ENCODE results near the gene MDP1. TPM values are rescaled to one million over a fixed set of nuclear protein-coding genes. Genes with fewer than 3 reads are reported as not detected.
A peak's percentile ranks its signal among the peaks of the same experiment; 100 is the strongest.
"Not testable (repeated sequence)": the region's sequence is repeated elsewhere in the genome, so short reads cannot be mapped to it uniquely, and the experiment has no call there.

The MDP1 gene
- total RNA-seq, 1 donor from 2014 or later = 3.9 TPM

DNA sequence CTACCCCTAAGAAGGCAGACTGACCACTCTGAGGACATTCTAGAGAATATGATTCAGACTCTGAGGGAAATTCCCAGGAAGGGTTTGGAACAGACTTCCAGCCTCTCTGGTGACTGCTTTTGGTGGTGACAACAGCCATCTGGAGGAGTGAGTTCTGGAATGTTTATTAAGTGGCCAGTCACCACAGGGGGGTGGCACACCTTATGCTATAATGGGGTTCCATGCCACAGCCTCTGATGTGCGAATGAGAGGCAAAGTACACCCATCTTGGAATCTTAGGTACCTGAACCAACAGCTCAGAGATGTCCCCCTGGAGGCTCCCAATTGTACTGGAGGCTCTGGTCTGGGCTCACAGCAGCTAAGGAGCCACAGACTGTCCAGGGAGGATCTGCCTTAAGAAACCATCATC is 36.0 kb upstream of the MDP1 start:
- DNase-seq (ENCODE audit: low spot score) = no peak

DNA sequence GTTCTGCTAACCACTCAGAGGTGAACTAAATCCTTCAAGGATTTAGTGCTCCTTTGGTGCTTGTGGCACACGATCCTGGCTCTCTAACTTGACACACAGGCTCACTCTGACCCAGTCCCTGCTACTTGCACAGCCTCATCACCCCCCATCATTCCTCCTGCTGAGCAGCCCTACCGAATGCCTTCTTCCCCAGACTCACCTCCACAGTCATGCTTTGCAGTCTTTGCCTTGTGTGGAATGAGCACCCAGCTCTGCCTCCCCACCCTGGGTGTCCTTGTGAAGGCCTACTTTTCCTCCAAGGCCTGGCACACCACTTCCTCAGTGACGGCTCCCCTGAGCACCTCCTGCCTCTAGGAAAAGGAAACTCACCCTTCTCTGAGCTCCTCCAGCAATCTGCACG is 34.5 kb upstream of the MDP1 start:
- no peak for DNase-seq (ENCODE audit: low spot score)

DNA sequence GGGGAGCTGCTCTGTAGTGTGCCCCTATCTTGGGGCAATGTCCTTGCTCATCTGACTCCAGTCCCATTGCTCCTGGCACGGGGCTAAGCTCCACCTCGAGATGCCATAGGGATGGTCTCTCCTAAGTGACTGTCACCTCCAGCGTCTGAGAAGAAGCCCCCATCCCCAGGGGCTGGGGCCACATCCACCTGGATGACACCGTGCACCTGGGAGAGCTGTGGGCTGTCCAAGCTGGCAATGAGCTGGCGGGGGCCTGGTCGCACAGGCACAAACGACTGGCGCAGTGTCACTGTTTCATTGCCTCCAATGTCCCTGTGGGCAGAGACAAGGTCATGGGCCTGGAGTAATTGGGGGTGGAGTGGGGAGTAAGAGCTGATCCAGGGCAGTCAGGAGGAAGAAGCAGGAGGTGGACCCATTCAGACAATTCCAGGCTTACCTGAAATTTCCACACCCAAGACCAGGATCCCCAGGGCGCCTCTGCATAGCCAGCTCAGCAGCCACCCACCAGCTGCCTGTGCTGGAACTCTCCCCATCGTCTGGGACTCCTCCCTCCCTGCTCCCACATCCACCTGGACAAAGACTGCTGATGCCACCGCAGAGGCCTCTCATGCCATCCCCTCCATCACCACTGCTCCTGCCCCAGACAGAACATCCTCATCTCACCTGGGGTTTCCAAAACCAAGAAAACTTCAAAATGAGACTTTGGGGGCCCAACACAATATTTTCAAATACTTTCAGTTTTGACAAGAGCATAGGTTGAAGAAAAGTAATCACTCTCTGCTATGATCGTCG is 33.6 kb upstream of the MDP1 start:
- no peak for DNase-seq (ENCODE audit: low spot score)

DNA sequence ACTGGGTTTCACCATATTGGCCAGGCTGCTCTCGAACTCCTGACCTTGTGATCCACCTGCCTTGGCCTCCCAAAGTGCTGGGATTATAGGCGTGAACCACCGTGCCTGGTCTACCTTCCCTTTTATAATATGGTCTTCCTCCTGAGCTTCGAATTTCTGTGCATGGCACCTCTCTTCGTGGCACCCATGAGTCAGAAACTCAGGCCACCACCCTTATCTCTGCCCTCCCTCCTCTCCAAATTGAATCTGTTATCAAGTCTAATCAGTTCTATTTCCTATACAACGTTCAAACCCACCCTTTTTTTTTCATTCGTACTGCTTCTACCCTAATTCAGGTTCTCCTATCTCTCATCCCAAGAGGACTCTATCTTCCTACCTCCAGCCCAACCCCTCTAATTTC is 31.6 kb upstream of the MDP1 start:
- no peak for DNase-seq (ENCODE audit: low spot score)

DNA sequence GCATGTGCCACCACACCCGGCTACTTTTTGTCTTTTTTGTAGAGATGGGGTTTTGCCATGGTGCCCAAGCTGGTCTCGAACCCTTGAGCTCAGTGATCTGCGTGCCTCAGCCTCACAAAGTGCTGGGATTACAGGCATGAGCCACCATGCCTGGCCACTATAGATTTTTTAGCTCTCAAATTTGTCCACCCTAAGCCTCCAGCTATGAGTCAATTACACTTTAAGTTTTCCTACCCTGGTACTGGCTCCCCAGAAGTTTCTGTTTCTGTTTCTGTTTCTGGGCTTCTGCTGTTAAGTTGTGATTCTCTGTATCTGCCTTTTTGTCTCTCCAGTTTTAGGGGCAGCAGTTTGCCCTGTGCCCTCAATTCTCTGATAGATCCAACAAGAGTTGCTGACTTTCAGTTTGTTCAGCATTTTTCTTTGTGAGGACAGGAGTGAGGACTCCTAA is 30.9 kb upstream of the MDP1 start:
- no peak for DNase-seq (ENCODE audit: low spot score)

DNA sequence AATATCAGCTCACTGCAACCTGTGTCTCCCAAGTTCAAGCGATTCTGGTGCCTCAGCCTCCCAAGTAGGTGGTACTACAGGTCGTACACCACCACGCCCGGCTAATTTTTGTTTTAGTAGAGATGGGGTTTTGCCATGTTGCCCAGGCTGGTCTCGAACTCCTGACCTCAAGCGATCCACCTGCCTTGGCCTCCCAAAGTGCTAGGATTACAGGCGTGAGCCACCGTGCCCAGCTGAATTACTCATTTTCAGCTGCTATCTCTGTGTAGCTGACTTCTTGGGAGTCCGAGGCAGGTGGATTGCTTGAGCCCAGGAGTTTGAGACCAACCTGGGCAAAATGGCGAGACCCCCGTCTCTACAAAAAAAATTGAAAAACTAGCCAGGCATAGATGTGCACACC is 29.5 kb upstream of the MDP1 start:
- DNase-seq (ENCODE audit: low spot score) = not testable (repeated sequence)

DNA sequence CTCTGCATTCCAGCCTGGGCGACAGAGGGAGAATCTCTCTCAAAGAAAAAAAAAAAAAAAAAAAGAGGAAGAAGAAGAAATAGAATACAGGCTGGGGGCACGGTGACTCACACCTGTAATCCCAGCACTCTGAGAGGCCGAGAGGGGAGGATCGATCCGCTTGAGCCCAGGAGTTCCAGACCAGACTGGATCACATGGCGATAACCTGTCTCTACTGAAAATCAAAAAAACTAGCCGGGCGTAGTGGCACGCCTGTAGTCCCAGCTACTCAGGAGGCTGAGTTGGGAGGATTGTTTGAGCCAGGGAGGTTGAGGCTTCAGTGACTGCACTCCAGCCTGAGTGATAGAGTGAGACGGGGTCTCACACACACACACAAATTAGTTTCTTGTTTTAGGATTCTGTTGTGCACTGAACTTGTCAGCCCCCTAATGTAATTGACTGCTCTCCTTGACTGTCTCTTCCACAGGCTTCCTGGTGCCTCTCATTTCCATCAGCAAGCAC is 27.5 kb upstream of the MDP1 start:
- DNase-seq (ENCODE audit: low spot score) = no peak

DNA sequence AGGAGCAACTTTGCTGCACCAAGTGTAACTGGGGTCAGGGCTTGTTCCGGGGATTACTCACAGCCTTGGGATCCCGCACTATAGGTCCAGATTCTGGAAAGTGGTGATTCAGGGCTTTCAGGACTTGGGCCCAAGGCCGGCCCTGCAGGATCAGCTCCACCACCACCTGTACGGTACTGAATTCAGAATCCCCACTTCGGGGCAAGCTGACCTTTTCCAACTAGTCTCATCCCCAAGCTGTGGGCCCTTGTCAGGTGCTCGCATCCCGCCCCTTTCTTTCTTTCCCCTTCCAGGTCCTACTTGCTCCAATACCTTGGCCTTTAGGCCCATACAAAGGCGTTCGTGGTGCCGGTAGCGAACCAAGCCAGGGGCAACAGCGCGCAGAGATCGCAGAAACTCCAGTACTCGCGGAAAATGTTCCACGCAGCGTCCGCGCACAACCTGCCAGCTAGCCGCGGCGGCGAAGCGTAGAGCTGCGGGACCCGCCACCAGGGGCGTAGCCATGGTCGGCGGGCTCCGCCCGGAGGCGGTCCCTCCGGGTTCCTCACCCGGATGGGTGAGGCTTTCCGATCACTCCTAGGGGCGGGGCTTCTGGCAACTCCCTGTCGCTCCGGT is 26.1 kb upstream of the MDP1 start:
- DNase-seq (ENCODE audit: low spot score) = peak; percentile 98

DNA sequence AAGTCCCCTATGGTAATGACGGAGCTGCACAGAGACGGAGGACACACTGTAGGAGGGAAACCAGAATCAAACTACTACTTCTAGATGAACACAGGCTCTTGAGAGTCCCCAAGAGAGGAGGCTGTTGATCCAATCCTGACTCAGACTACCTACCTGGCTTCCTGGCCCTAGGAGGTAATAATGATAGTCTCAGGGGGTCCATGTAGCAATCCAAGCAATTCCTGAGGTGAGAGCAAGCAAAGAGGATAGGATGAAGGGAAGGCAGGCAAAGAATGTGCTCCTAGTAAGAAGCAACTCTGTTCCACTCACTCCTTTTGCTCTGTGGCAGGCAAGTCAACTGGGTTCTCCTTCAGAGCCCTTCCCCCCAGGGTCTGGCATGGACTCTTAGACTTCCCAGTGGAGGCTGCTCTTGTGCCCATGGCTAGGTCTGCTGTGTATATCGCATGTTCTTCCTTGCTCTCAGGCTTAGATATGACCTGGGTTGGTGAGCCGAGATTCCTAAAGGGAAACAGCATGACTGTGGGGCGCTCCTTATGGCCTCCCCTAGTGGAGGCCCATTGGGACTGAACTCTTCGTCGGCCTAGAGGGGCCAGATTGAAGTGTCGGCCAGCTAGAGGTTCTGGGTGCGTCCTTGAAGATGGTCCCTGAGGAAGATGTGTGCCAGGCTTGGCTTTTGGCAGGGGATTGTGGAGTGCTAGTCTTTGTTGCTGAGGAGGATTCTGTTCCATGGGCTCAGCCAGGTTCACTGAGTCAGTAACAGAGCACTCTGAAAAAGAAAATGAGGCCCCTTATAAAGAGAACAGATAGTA is 24.4 kb upstream of the MDP1 start:
- DNase-seq (ENCODE audit: low spot score) = no peak

DNA sequence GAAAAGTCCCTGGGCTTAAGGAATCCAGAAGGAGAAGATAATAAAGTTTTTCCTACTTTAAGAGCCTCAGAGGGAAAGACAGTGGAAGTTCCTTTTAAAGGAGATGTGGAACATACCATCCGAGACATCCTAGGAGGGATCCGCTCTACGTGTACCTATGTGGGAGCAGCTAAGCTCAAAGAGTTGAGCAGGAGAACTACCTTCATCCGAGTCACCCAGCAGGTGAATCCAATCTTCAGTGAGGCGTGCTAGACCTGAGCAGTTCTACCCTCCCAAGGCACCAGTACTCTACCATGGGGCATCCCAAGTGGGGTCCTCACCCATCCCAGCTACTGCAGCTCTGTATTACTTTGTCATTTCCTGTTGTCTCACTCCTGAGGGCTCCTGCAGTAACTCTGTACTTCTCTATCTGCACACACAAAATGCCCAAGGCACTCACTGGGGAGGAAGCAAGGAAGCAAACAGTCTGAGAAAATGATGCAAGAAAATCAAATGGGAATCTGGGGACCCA is 22.7 kb upstream of the MDP1 start:
- DNase-seq (ENCODE audit: low spot score) = no peak

DNA sequence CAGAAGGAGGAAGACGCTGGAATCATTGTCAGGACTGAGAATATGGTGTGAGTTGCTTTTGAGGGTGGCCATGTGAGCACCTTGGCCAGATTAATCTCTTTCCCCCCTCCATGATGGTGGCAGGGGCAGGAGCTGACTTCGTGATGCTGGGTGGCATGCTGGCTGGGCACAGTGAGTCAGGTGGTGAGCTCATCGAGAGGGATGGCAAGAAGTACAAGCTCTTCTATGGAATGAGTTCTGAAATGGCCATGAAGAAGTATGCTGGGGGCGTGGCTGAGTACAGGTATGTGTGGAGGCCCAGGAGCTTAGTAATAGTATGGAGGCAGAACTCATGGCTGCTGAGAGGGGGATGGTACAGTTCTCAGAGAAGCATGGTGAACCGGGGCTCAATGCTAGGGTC is 22.3 kb upstream of the MDP1 start:
- no peak for DNase-seq (ENCODE audit: low spot score)

DNA sequence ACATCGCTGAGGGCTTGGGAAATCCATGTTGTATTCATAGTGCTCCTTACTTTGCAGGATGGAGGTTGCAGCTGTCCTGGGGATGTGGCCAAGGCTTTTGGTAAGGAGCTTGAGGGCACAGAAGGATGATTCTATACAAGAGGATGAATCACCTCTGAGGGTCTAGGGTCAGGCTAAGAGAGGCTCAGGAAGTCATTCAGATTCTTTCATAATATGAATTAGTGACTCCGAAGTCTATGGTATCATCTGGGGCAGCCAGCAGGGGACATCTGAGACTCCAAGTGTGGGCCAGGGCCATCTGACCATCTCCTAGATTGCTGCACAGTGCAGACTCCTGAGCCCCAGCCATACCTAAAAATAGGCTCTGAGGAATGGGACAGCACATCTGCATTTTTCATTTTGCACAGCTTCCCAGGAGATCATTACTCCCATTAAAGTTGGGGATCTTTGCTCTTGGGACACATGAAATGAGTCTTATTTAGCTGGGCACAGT is 21.6 kb upstream of the MDP1 start:
- DNase-seq (ENCODE audit: low spot score) = no peak

DNA sequence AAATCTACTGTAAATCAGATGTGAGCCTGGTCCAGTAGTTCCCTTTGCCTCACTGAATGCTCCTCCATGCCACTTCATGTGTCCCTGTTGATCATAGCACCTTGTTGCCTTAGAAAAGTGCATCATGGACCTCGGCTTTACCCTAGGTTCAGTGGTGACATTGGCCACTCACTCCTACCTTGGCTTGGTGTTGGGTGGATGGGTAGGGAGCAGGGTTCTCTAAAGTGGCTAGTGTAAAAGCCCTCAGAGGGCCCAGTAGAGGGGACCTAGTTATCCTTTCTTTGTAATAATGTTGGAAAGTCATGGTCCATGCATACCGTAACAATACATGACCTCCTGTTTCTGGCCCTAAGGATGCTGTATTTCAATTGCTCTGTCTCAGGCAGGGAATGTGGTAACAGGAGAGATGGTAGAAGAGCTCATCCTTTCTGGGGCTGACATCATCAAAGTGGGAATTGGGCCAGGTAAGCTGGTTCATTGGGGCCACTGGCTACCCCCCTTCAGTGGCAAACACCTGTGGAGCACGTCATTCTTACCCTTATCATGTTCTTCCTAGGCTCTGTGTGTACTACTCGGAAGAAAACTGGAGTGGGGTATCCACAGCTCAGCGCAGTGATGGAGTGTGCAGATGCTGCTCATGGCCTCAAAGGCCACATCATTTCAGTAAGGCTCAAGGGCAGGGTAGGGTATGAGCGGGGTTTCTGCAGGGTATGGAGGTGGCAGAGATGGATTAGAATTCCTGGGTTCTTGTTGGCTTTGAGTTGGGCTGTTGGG is 21.0 kb upstream of the MDP1 start:
- no peak for DNase-seq (ENCODE audit: low spot score)

DNA sequence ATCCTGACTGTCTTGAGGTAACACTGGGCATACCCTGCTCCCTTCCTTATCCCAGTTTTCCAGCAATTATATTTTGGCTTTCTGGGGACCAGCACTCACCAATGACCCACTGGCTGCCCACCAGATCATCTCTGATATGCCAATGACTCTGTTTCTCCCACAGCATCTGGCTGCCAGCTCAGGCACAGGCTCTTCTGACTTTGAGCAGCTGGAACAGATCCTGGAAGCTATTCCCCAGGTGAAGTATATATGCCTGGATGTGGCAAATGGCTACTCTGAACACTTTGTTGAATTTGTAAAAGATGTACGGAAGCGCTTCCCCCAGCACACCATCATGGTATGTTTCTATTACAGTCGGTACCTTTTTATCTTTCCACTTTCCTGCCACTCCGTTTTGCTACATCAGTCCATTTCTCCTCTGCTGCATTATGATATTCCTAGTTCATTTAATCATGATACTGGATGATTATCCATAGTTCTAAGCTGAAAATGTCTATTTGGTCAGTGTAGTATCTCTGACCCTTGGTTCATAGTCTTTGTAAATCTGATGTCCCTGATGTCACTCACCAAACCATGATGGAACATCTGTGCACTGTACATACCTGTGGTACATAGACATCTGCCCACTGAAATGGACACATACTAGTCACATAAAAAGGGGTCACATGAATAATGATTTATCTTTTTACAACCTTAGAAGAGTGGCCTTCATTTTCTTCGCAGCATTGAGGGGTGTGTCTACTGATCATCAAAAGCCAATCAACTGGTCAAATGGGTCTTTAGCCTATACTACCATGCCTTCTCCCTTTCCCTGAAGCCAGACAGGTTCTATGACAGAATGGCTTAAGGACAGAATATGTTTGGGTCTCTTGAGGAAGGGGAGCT is 20.2 kb upstream of the MDP1 start:
- DNase-seq (ENCODE audit: low spot score) = no peak

DNA sequence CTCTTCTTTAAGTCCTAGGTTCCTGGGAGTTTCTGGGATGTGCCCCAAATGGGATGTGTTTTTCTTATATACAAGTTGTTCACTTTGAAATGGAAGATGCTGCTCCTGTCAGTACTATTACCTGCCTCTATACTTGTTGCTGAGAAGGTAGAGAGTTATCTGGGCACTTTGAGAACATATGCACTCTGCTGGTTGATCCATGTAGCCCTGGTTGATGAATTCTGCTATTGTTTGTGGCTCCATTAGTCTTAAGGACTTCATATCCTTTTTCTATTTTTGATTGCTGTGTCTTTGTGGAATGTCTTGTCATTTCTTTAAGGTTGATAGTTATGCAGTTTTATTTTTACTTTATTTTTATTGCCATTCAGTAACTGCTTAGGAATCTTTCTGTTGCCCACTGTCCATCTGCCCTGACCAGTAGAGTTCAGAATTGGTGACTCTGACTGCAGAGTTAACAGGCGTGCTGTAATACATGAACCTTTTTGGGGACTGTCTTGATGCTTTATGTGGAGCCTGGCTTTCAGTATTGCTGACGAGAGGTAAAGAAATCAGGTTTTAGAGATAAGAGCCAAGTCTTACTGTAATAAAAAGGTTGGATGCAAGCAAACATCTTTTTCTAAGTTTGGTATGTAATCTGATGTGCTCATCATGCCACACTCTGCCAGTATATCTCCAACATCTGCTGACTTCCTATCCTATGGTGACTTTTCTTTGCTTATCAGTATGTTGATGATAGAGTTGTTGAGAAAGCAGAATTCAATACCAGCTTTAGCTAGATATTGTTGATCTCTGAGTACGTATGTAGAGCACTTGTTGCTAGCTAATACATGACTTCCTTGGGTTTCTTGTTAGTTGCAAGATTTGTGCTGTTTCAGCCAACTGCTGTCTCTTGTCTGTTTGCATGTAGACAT is 18.5 kb upstream of the MDP1 start:
- no peak for DNase-seq (ENCODE audit: low spot score)

DNA sequence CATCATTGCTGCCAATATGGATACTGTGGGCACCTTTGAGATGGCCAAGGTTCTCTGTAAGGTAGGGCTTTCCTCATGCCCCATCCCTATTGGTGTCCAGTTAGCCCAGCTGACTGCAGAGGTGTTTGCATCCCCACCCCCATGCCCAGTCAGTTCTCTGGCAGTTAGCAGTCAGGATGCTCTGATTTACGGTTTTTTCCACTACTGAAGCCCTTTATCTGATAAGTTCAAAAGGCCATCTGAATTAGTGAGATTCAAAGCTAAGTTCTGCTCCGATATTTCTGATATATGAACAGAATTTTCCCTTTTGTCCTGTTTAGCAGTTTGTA is 17.6 kb upstream of the MDP1 start:
- no peak for DNase-seq (ENCODE audit: low spot score)

DNA sequence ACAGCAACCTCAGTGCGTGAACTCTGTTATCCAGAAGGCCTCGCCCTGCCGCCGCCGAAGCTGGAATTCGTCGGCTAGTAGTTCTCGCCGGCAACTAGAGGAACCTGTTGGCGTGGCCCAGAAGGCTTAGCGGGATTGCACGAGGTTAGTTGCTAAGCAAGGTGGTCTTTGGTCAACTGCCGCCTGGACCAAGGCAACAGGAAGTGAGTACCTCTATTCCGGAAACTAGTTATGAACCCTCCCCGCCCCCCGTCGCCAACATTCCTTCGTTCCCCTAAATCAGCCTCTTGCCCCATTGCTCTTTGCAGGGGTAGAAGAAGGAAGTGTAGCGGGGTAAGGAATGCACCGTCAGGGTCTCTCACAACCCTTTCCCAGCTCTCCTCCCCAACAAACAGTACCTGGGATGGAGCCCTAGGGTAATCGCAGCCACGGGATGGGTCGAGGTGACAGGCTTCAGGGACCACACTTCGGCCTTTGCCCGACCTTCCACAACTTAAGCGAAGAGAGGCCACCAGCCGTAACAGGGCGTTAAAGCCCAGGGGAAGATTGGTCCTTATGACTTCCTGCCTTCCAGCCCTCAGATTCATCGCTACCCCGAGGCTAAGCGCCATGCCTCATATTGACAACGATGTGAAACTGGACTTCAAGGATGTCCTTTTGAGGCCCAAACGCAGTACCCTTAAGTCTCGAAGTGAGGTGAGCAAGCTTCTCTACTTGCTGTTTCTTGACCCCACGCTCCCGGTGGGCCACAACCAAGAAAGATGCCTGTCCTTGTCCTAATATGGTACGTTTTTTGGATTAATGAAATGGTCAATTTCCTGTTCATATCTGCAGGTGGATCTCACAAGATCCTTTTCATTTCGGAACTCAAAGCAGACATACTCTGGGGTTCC is 17.0 kb upstream of the MDP1 start, which contains the start of gene GMPR2:
Gene GMPR2 (plus strand): TSS at position 285 of the 893 bp plus-strand sequence. CDS start 325 bp downstream, at position 610.
- peak; percentile 89 for DNase-seq (ENCODE audit: low spot score)

DNA sequence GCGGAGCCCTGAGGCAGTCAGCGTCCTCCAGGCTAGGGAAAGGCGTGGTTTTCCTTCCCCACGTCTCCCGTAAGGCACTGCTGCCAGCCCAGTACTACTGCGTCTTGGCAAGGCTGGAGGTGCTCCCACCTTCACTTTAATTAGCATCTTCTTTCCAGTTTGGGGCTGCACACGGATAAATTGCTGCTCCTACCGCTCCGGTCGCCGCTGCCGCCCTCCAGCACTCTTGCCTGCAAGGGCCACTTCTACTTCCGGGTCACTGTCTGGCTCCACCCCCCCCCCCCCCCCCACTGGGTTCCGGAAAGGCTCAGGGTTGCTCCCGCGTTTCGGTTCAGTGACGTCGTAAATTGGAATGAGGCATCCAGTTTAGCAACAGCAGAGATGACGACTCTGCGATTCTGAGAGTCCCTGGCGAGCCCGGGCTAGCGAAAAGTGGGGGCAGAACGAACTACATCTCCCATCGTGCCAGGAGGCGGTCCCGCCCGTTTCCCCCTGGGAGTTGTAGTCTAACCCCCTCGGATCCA is 16.3 kb upstream of the MDP1 start, which contains the start of gene NEDD8:
Gene NEDD8 (minus strand): TSS at position 247 of the 524 bp plus-strand sequence. CDS start 100 bp downstream, at position 147.
- peak; percentile 96 for DNase-seq (ENCODE audit: low spot score)

Data from umbilical cord (tissue), 2 donors.